Loucy (cell line): ENCODE measurements around the gene TXNDC16.

Source experiments
- H2AFZ ChIP-seq: fragments of 200-600 bp; sonication (generic); 2 replicates; pipeline ENCODE4 v1.6.0; 2016; ENCODE audit warnings: antibody characterized with exemption, mild to moderate bottlenecking, low read length, moderate library complexity
- H3F3A ChIP-seq: fragments of 200-600 bp; 2 replicates; pipeline ENCODE4 v1.6.0; 2016; ENCODE audit warnings: antibody characterized with exemption, low read depth, mild to moderate bottlenecking
- H3K27me3 ChIP-seq: fragments of 200-600 bp; sonication (generic); 2 replicates; pipeline ENCODE4 v1.6.1; 2014; ENCODE audit warnings: low read length, mild to moderate bottlenecking; ENCODE audit not compliant: insufficient read depth, poor library complexity, severe bottlenecking
- H3K36me3 ChIP-seq: fragments of 200-600 bp; sonication (generic); 2 replicates; pipeline ENCODE4 v1.6.1; 2016; ENCODE audit warnings: low read length; ENCODE audit not compliant: insufficient read depth
- H3K4me1 ChIP-seq: fragments of 200-600 bp; sonication (generic); 2 replicates; pipeline ENCODE4 v1.5.1; 2014; ENCODE audit warnings: low read length, mild to moderate bottlenecking; ENCODE audit not compliant: insufficient read depth, poor library complexity, severe bottlenecking
- H3K4me2 ChIP-seq: fragments of 200-600 bp; sonication (generic); 2 replicates; pipeline ENCODE4 v1.6.0; 2014; ENCODE audit warnings: antibody characterized with exemption, low read length, low read depth, mild to moderate bottlenecking; ENCODE audit not compliant: poor library complexity, severe bottlenecking
- H3K4me3 ChIP-seq: fragments of 200-600 bp; sonication (generic); 2 replicates; pipeline ENCODE4 v1.5.1; 2014; ENCODE audit warnings: low read length, mild to moderate bottlenecking, mixed read lengths; ENCODE audit not compliant: poor library complexity, severe bottlenecking
- H3K79me2 ChIP-seq: fragments of 200-600 bp; sonication (generic); 2 replicates; pipeline ENCODE4 v1.6.1; 2014; ENCODE audit warnings: low read length; ENCODE audit not compliant: insufficient read depth
- H3K9ac ChIP-seq: fragments of 200-600 bp; sonication (generic); 2 replicates; pipeline ENCODE4 v1.6.0; 2014; ENCODE audit warnings: mild to moderate bottlenecking, low read depth, low read length, moderate library complexity; ENCODE audit not compliant: poor library complexity, severe bottlenecking
- H3K9me2 ChIP-seq: fragments of 200-600 bp; sonication (generic); replicated peaks from 2 replicates; pipeline ENCODE4 v1.6.1; 2016; ENCODE audit warnings: low read depth, low read length, mixed read lengths
- H3K9me3 ChIP-seq: fragments of 200-600 bp; sonication (generic); 2 replicates; pipeline ENCODE4 v1.6.1; 2014; ENCODE audit warnings: mild to moderate bottlenecking, antibody characterized with exemption, low read length, low read depth; ENCODE audit not compliant: insufficient read depth
- H4K20me1 ChIP-seq: fragments of 200-600 bp; sonication (generic); 2 replicates; pipeline ENCODE4 v1.6.0; 2014; ENCODE audit warnings: antibody characterized with exemption, low read length, mild to moderate bottlenecking; ENCODE audit not compliant: insufficient read depth, poor library complexity, severe bottlenecking
- EZH2phosphoT487 ChIP-seq: fragments of 200-600 bp; IDR thresholded peaks from 2 replicates; pipeline ENCODE4 v1.6.1; 2018; ENCODE audit warnings: antibody characterized with exemption, mild to moderate bottlenecking, moderate library complexity, borderline replicate concordance
- TF ChIP-seq, protein P1 (sequence below): fragments of 200-600 bp; sonication (generic); conservative IDR thresholded peaks from 2 replicates; pipeline ENCODE4 v1.5.1; 2014; ENCODE audit warnings: mild to moderate bottlenecking, antibody characterized with exemption, low read length

Gene TXNDC16

GRCh38 chr14:52417139-52417538 is 135.2 kb downstream of the TXNDC16 start:
- H3K9me3 ChIP-seq, result no peaks in the 10 kb centered on the region
- H3K36me3 ChIP-seq, result no peaks in the 10 kb centered on the region
- no peak for TF ChIP-seq EZH2phosphoT487
- TF ChIP-seq, protein P1, sequence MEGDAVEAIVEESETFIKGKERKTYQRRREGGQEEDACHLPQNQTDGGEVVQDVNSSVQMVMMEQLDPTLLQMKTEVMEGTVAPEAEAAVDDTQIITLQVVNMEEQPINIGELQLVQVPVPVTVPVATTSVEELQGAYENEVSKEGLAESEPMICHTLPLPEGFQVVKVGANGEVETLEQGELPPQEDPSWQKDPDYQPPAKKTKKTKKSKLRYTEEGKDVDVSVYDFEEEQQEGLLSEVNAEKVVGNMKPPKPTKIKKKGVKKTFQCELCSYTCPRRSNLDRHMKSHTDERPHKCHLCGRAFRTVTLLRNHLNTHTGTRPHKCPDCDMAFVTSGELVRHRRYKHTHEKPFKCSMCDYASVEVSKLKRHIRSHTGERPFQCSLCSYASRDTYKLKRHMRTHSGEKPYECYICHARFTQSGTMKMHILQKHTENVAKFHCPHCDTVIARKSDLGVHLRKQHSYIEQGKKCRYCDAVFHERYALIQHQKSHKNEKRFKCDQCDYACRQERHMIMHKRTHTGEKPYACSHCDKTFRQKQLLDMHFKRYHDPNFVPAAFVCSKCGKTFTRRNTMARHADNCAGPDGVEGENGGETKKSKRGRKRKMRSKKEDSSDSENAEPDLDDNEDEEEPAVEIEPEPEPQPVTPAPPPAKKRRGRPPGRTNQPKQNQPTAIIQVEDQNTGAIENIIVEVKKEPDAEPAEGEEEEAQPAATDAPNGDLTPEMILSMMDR, result no peak
- H3F3A ChIP-seq, result no peaks in the 10 kb centered on the region
- H3K4me1 ChIP-seq, result no peaks in the 10 kb centered on the region
- H3K4me3 ChIP-seq, result no peak overlapping the region
- no peak overlapping the region for H3K4me2 ChIP-seq
- H4K20me1 ChIP-seq, result no peaks in the 10 kb centered on the region
- no peak overlapping the region for H3K9ac ChIP-seq
- no peaks in the 10 kb centered on the region for H3K27me3 ChIP-seq
- no peak overlapping the region for H2AFZ ChIP-seq
- no peaks in the 10 kb centered on the region for H3K79me2 ChIP-seq
- no peaks in the 10 kb centered on the region for H3K9me2 ChIP-seq

DNA sequence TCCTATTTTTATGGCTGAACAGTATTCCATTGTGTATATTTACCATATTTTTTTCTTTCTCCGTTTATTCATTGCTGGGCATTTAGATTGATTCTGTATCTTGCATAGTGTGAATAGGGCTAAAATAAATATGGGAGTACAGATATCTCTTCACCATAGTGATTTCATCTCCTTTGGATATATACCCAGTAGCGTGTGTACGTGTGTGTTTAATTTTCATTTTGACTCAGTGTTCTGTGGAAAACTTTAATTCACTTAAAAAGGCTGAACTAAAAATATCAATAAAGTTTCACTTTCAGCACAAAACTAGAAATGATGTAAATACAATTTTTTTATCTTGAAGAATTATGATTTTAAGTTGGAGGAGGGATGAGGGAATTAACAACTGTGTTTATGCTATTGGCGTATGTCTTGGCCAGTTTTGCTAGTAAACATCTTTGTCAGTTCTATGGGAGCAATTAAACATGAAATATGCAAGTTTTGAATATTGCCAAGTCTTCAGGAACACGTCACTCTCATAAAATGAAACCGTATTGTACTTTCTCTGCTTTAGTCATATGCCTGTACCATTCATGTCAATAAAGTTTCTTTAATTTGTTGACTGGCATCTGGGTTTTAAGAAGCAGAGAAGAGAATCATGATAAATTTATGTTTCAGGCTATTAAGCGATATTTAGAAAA is 138.4 kb downstream of the TXNDC16 start:
- no peaks in the 10 kb centered on the region for H3K9me2 ChIP-seq
- H3K4me1 ChIP-seq, result no peaks in the 10 kb centered on the region
- no peak for TF ChIP-seq EZH2phosphoT487
- TF ChIP-seq, protein P1, result no peak
- H3F3A ChIP-seq, result no peaks in the 10 kb centered on the region
- H3K9me3 ChIP-seq, result no peaks in the 10 kb centered on the region
- no peak overlapping the region for H3K9ac ChIP-seq
- no peaks in the 10 kb centered on the region for H4K20me1 ChIP-seq
- H3K27me3 ChIP-seq, result no peaks in the 10 kb centered on the region
- H3K36me3 ChIP-seq, result no peaks in the 10 kb centered on the region
- H3K4me3 ChIP-seq, result no peak overlapping the region
- H3K4me2 ChIP-seq, result no peak overlapping the region
- H2AFZ ChIP-seq, result no peak overlapping the region
- H3K79me2 ChIP-seq, result no peaks in the 10 kb centered on the region

GRCh38 chr14:52412426-52412825 is 139.9 kb downstream of the TXNDC16 start:
- Histone ChIP-seq H3F3A (no peaks in the 10 kb centered on the region), H3K4me3 (no peak overlapping the region), H3K36me3 (no peaks in the 10 kb centered on the region), H3K79me2 (no peaks in the 10 kb centered on the region), H3K27me3 (no peaks in the 10 kb centered on the region), H3K9ac (no peak overlapping the region), H3K9me3 (no peaks in the 10 kb centered on the region), H3K4me2 (no peak overlapping the region), H3K4me1 (no peaks in the 10 kb centered on the region), H2AFZ (no peak overlapping the region; the same call in 1 of the 2 replicates), H3K9me2 (no peaks in the 10 kb centered on the region), H4K20me1 (no peaks in the 10 kb centered on the region)
- no peak for TF ChIP-seq EZH2phosphoT487
- TF ChIP-seq, protein P1, result no peak
